ENCODE results near the gene DBP. TPM values are rescaled to one million over a fixed set of nuclear protein-coding genes. Genes with fewer than 3 reads are reported as not detected.
"Not testable (repeated sequence)": the region's sequence is repeated elsewhere in the genome, so short reads cannot be mapped to it uniquely, and the experiment has no call there.

The DBP gene
- total RNA-seq, 2 donors from 2014 or later = 1.8 to 3.6 TPM

DNA sequence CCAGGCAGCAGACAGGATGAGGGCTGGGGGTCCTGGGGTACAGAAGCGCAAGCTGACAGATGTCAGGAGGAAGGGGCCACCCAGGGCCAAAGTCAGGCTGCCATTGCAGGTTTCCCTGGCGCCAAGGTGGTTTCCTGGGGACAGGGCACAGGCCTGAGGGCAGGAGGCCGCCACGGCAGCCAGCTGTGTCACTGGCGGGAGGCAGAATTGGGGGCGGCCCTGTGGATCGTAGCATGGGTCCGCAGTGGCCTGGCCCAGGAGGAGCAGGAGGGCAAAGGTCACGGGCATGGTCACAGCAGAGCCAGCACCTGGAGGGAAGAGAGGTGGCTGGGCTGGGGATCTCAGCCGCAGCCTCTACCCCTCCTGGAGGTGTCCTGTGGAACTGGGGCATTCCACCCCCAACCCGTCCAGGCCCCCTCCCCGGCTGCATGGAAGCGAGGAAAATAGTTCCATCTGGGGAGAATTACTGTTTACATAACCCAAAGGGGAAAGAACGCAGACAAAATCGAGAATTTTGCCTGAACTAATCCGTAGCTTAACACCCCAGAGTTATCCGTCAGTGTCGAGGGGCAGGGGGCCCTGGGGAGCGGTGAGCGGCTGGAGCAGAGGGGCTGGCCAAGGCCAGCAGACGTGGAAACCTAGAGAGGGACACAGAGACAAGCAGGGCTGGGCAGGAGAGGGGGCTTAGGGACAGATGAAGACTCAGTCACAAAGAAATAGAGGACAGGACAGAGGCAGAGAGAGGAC lies 33.7 kb upstream of the DBP start:
- intact Hi-C loops (cut with DNase I) = loop anchor here in 1 of 2 donors (10.0 kb wide), 1 partner anchor 164 kb away; the partner anchor contains the start of gene HSD17B14
- DNase-seq (ENCODE audit: low spot score) = no peak

DNA sequence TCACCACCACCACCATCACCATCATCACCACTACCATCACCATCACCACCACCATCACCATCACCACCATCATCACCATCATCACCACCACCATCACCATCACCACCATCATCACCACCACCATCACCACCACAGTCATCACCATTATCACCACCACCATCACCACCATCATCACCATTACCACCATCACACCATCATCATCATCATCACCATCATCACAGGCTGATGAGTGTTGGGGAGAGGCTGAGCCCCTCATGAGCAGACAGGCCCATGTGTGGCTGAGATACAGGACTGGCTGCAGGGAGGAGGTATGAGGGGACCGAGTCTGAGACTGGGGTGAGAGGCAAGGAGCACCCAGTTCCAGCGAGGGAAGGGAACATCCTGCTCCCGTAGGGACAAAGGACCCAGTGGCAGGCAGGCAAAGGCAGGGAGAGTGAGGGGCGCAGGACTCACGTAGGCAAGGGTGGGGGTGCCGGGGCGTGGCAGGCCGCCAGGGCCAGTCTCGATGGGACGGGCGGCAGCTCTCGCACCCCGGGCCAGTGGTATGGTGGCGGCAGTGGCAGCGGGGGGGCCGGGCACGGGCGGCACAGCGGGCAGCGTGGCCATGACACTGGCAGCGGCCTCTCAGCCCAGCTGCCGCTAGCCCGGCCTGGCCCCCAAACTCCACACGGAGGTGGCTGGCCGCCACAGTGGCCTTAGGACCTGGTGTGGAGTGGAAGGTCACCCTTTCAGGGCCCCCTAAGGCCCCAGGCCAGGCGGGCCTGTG lies 32.9 kb upstream of the DBP start:
- DNase-seq (ENCODE audit: low spot score) = no peak
- intact Hi-C loops (cut with DNase I) = loop anchor here in 1 of 2 donors (10.0 kb wide), 1 partner anchor 165 kb away; the partner anchor contains the start of gene HSD17B14

GRCh38 chr19:48668761-48669160 lies 31.6 kb upstream of the DBP start:
- no peak for DNase-seq (ENCODE audit: low spot score)
- intact Hi-C loops (cut with DNase I) = no loop called here

GRCh38 chr19:48668332-48668731 lies 31.2 kb upstream of the DBP start:
- intact Hi-C loops (cut with DNase I) = no loop called here
- DNase-seq (ENCODE audit: low spot score) = no peak

- intact Hi-C loops (cut with DNase I) = no loop called here
- no peak for DNase-seq (ENCODE audit: low spot score)
Measured at GRCh38 chr19:48665786-48666185, 28.6 kb upstream of the DBP start.

DNA sequence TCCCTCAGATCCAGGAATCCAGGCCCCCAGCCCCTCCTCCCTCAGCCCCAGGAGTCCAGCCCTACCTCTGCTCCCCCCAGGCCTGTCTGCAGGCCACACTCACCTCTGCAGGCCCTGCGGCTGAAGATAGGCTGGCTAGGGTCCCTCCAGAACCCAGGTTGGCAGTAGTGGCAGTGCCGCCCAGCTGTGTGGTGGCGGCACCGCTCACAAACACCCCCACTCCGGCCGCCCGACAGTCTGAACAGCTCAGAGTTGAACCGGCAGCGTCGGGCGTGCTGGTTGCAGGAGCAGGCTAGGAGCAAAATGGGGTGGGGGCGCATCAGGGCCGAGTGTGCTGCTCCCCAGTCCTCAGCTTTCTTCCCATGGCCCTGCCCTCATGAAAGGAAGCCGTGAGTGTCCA lies 27.3 kb upstream of the DBP start:
- DNase-seq (ENCODE audit: low spot score) = no peak
- intact Hi-C loops (cut with DNase I) = no loop called here

DNA sequence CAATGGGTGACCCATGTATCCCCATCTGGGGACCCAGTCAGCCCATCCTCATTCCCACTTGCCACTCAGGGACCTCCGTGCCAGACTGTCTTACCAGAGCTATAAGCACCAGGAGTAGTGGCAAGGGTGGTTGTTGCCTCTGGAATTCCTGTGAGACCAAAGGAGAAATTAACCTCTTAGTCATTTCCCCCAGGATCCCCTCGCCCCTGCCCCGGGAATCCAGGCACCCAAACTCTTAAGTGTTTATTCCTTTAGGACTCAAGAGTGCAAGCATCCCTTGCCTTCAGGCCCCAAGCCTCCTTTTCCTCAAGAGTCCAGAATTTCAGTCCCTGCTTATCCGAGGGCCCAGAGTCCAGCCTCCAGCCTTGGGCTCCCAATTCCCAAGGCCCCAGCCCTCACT lies 26.5 kb upstream of the DBP start:
- intact Hi-C loops (cut with DNase I) = no loop called here
- DNase-seq (ENCODE audit: low spot score) = peak; percentile 51

DNA sequence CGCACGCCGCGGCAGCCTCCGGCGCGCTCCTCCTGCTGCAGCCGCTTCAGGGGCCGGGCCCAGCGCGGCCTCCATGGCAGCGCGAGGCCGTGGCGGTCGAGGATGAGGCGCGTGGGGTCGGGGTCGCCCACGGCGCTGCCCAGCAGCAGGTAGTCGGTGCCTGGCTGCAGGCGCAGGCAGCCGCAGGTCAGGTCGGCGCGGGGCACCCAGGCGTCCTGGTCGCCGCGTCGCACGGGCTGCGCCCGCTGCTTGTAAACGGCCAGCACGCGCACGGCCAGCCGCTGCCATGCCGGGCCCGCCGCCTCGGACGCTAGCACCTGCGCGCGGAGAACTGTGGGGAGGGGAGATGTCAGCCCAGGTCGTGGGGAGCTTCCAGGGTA lies 24.5 kb upstream of the DBP start:
- intact Hi-C loops (cut with DNase I) = no loop called here
- no peak for DNase-seq (ENCODE audit: low spot score)

DNA sequence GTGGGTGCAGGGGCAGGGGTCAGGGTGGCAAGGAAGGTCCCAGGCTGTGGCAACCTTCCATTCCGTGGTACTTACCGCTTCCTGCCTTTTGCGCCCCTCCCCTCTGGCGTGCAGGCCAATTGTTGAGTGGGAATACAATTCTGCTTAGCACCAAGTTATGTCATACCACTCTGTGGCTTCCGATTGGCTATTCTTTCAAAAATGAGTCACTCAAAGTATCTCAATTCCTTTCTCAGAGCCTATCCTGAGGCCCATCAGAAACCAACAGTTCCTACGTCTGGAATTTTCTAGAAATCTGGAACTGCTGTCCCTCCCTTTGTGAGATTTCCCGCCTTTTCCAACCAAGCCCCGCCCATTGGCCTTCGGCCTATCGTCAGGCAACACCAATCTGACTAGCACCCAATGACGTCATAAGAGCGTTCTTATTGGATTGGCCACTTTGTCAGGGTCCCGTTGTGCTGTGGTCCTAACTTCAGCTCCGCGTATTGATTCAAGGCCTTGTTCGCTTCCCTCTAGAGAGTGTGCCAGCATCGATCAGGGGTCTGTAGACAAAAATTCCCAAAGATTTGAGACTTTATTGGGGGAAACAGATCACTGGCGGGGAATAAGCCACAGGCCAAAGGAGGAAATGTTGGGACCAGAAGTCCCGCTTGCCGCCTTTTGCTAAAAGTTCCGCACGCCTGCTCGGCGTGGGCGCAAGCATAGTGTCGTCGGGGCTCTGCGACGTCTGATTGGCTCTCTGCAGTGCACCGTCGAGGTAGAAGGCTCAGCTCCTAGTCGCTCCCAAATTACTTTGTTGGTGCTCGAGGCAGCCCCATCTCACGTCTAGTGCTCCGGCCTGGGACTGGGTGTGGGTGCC lies 23.9 kb upstream of the DBP start:
- DNase-seq (ENCODE audit: low spot score) = peak; percentile 96
- intact Hi-C loops (cut with DNase I) = no loop called here

- intact Hi-C loops (cut with DNase I) = loop anchor here in 1 of 2 donors (10.0 kb wide), 1 partner anchor 175 kb away; the partner anchor contains the start of gene HSD17B14
Measured at GRCh38 chr19:48659768-48660167, 22.6 kb upstream of the DBP start.

DNA sequence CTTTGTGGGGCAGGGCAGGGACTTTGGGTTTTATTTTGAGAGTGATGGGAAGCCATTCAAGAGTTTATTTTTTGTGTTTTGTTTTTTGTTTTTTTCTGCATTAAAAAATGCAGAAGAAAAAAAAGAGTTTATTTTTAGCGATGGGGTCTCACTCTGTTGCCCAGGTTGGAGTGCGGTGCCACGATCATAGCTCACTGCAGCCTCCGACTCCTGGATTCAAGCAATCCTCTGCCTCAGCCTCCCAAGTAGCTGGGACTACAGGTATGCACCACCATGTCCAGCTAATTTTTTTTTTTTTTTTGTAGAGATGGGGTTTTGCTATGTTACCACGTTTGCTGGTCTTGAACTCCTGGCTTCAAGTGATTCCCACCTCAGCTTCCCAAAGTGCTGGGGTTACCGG lies 21.3 kb upstream of the DBP start:
- DNase-seq (ENCODE audit: low spot score) = no peak
- intact Hi-C loops (cut with DNase I) = loop anchor here in 1 of 2 donors (10.0 kb wide), 1 partner anchor 176 kb away; the partner anchor contains the start of gene HSD17B14

More at GRCh38 chr19:48659768-48660167, 22.6 kb upstream of the DBP start:
- no peak for DNase-seq (ENCODE audit: low spot score)

GRCh38 chr19:48657828-48658227 lies 20.6 kb upstream of the DBP start:
- not testable (repeated sequence) for DNase-seq (ENCODE audit: low spot score)
- intact Hi-C loops (cut with DNase I) = loop anchor here in 1 of 2 donors (10.0 kb wide), 1 partner anchor 177 kb away; the partner anchor contains the start of gene HSD17B14

- no peak for DNase-seq (ENCODE audit: low spot score)
- intact Hi-C loops (cut with DNase I) = loop anchor here in 1 of 2 donors (10.0 kb wide), 1 partner anchor 178 kb away; the partner anchor contains the start of gene HSD17B14
Measured at GRCh38 chr19:48656840-48657474, 19.8 kb upstream of the DBP start.

DNA sequence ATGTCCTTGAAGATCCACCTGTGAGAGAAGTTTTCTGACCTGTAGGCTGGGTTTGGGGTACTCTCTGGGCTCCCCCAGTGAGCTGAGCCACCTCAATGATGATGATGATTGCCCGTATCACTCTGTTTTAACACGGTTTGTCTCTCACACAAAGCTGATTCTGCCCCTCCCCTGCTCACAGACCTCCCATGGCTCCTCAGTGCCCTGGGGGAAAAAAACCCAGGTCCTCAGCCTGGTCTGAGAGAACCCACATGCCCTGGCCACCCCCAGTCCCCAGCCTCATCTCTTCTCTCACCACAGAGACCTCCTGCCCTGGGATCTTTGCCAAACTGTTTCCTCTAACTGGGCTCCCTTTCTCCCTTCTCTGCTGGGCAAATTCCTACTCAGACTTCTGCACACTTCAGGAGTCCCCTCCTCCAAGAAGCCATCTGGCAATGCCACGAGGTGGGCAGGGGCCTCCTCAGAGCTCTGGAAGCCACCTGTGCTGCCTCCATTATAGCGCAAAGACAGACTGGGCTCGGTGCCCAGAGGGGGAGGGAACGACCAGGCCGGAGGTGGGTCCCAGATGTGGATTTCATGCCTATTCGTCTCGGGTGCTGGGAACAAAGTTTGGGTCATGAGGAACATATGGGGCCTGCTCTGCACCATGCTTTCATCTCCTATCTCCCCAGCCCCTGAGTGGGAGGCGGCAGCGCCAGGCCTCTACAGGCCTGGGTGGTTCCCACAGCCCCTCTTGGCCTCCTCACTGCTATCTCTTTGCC lies 17.3 kb upstream of the DBP start:
- intact Hi-C loops (cut with DNase I) = loop anchor here in 1 of 2 donors (10.0 kb wide), 1 partner anchor 180 kb away; the partner anchor contains the start of gene HSD17B14
- no peak for DNase-seq (ENCODE audit: low spot score)

- intact Hi-C loops (cut with DNase I) = loop anchor here in 1 of 2 donors (10.0 kb wide), 1 partner anchor 183 kb away; the partner anchor contains the start of gene HSD17B14
- no peak for DNase-seq (ENCODE audit: low spot score)
Measured at GRCh38 chr19:48651683-48652048, 14.5 kb upstream of the DBP start.

GRCh38 chr19:48650974-48651682 lies 13.9 kb upstream of the DBP start:
- peak; percentile 32 for DNase-seq (ENCODE audit: low spot score)
- intact Hi-C loops (cut with DNase I) = loop anchor here in 1 of 2 donors (10.0 kb wide), 1 partner anchor 184 kb away; the partner anchor contains the start of gene HSD17B14

DNA sequence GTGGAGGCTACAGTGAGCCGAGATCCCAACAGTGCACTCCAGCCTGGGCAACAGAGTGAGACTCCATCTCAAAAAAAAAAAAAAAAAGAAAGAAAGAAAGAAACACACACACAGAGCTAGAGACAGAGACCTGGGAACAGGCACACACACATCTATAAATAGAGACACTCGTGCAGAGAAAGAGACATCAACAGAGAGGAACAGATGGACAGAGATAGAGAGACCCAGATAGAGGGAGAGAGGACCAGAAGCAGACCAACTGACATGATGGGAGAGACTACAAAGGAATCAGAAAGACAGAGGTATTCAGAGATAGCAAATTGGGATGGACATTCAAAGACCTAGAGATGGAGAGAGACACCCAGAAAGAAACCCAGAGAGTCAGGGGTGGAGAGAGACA lies 11.0 kb upstream of the DBP start:
- no peak for DNase-seq (ENCODE audit: low spot score)
- intact Hi-C loops (cut with DNase I) = loop anchor here in 1 of 2 donors (10.0 kb wide), 1 partner anchor 187 kb away; the partner anchor contains the start of gene HSD17B14
